IMR-90 (cell line): Measurements from ENCODE around the gene CCDC150. TPM values are rescaled to one million over a fixed set of nuclear protein-coding genes. Genes with fewer than 3 reads are reported as not detected.

Experiments used
- ATAC-seq: fragments of 200-7000 bp; cut with Tn5 transposase; 2 replicates; pipeline ENCODE4 v1.9.1; 2020; ENCODE audit warnings: low read depth, mild to moderate bottlenecking, moderate library complexity
- BruUV-seq: library from RNA; stranded (reverse); fragments of 400-500 nt; replicated peaks from 2 replicates; lab custom pipeline; 2021; lab: Mats Ljungman, UMichigan
- CTCF ChIA-PET: fragments of 300-600 bp; formaldehyde crosslinking; extraction: SDS; loops from one replicate; lab custom pipeline; 2021; ENCODE audit warnings: antibody characterized with exemption; lab: Yijun Ruan, JAX
- POLR2A ChIA-PET: fragments of 300-600 bp; sonication (Branson Sonifier 250); formaldehyde crosslinking; loops from one replicate; lab custom pipeline; 2022; ENCODE audit warnings: antibody characterized with exemption; ENCODE audit not compliant: unreplicated experiment; lab: Charles Lee
- DNase-seq: peaks from one replicate; pipeline ENCODE4 v3.0.0; 2013
- H2AFZ ChIP-seq: replicated peaks from 2 replicates; pipeline ENCODE3; 2013; ENCODE audit warnings: low read length, mild to moderate bottlenecking; ENCODE audit not compliant: poor library complexity
- H2AK5ac ChIP-seq: 2 replicates; pipeline ENCODE4 v1.6.1; 2013; ENCODE audit warnings: low read depth, low read length, inconsistent platforms
- H2AK9ac ChIP-seq: replicated peaks from 2 replicates; pipeline ENCODE3; 2013; ENCODE audit warnings: mild to moderate bottlenecking, low read depth, low read length, moderate library complexity; ENCODE audit not compliant: poor library complexity
- H2BK120ac ChIP-seq: 2 replicates; pipeline ENCODE4 v1.6.1; 2013; ENCODE audit warnings: low read depth, low read length, inconsistent platforms
- H2BK15ac ChIP-seq: 3 replicates; pipeline ENCODE4 v1.6.1; 2013; ENCODE audit warnings: low read depth, low read length, inconsistent platforms
- H2BK20ac ChIP-seq: 2 replicates; pipeline ENCODE4 v1.6.1; 2013; ENCODE audit warnings: low read depth, mild to moderate bottlenecking, inconsistent platforms, low read length, moderate library complexity
- H2BK5ac ChIP-seq: 2 replicates; pipeline ENCODE4 v1.6.1; 2013; ENCODE audit warnings: mild to moderate bottlenecking, low read depth, low read length, inconsistent platforms; ENCODE audit not compliant: poor library complexity, severe bottlenecking
- H3K14ac ChIP-seq: replicated peaks from 2 replicates; pipeline ENCODE4 v1.6.1; 2013; ENCODE audit warnings: low read depth, low read length, inconsistent platforms
- H3K18ac ChIP-seq: 2 replicates; pipeline ENCODE4 v1.6.1; 2013; ENCODE audit warnings: low read depth, low read length, control low read depth
- H3K23ac ChIP-seq: 2 replicates; pipeline ENCODE4 v1.6.1; 2013; ENCODE audit warnings: low read depth, low read length, inconsistent platforms
- H3K27ac ChIP-seq: 2 replicates; pipeline ENCODE4 v1.5.1; 2013; ENCODE audit warnings: mild to moderate bottlenecking, control low read depth, low read length; ENCODE audit not compliant: insufficient read depth
- H3K27me3 ChIP-seq: 2 replicates; pipeline ENCODE4 v1.6.1; 2013; ENCODE audit warnings: low read length; ENCODE audit not compliant: control insufficient read depth, insufficient read depth
- H3K36me3 ChIP-seq: 2 replicates; pipeline ENCODE4 v1.6.1; 2013; ENCODE audit warnings: low read length, mixed read lengths; ENCODE audit not compliant: control insufficient read depth, insufficient read depth
- H3K4ac ChIP-seq: 2 replicates; pipeline ENCODE4 v1.6.1; 2013; ENCODE audit warnings: low read depth, low read length, inconsistent platforms
- H3K4me1 ChIP-seq: 2 replicates; pipeline ENCODE4 v1.6.1; 2013; ENCODE audit warnings: low read length, mixed read lengths; ENCODE audit not compliant: control insufficient read depth, insufficient read depth
- H3K4me2 ChIP-seq: 2 replicates; pipeline ENCODE4 v1.6.1; 2013; ENCODE audit warnings: low read depth, mild to moderate bottlenecking, control low read depth, low read length, moderate library complexity
- H3K4me3 ChIP-seq: 2 replicates; pipeline ENCODE4 v1.5.1; 2013; ENCODE audit warnings: low read depth, mild to moderate bottlenecking, control low read depth, low read length, moderate library complexity; ENCODE audit not compliant: insufficient read depth
- H3K56ac ChIP-seq: 2 replicates; pipeline ENCODE4 v1.6.1; 2013; ENCODE audit warnings: low read length, inconsistent platforms; ENCODE audit not compliant: insufficient read depth; ENCODE audit errors: extremely low read depth
- H3K79me1 ChIP-seq, 2 experiments: 2 replicates each; pipeline ENCODE4 v1.6.1; 2013; ENCODE audit warnings: low read length in 2 of 2, inconsistent platforms in 1 of 2, low read depth in 1 of 2
- H3K9ac ChIP-seq: 2 replicates; pipeline ENCODE4 v1.6.1; 2013; ENCODE audit warnings: low read depth, low read length, control low read depth
- H3K9me1 ChIP-seq: 2 replicates; pipeline ENCODE4 v1.6.1; 2013; ENCODE audit warnings: low read length, inconsistent platforms; ENCODE audit not compliant: insufficient read depth
- H3K9me3 ChIP-seq: 2 replicates; pipeline ENCODE4 v1.6.1; 2013; ENCODE audit warnings: low read length; ENCODE audit not compliant: control insufficient read depth, insufficient read depth
- H4K20me1 ChIP-seq: 2 replicates; pipeline ENCODE4 v1.6.1; 2013; ENCODE audit warnings: low read length, inconsistent platforms; ENCODE audit not compliant: insufficient read depth
- H4K5ac ChIP-seq: 2 replicates; pipeline ENCODE4 v1.6.1; 2013; ENCODE audit warnings: mild to moderate bottlenecking, low read depth, low read length, control low read depth
- H4K8ac ChIP-seq, 2 experiments: 2 replicates each; pipeline ENCODE4 v1.6.1; 2013; ENCODE audit warnings: low read depth in 2 of 2, low read length in 2 of 2, control low read depth in 1 of 2, inconsistent platforms in 1 of 2
- H4K91ac ChIP-seq: 2 replicates; pipeline ENCODE4 v1.6.1; 2013; ENCODE audit warnings: low read depth, low read length, inconsistent platforms; ENCODE audit not compliant: insufficient read depth
- CEBPB ChIP-seq: IDR thresholded peaks from 2 replicates; pipeline ENCODE4 v1.6.1; 2012; ENCODE audit warnings: low read depth, low read length, improper control_type of control experiment
- MAFK ChIP-seq: IDR thresholded peaks from 2 replicates; pipeline ENCODE4 v1.6.1; 2012; ENCODE audit warnings: low read depth, low read length, improper control_type of control experiment
- WGBS, 2 experiments: methylation state at CpG; one replicate each; pipeline versions ENCODE4 v1.1.5 to v1.1.7; 2013; ENCODE audit warnings: missing lambda C conversion rate in 2 of 2; ENCODE audit not compliant: insufficient read length in 1 of 2; ENCODE audit errors: extremely low coverage in 2 of 2; 5-methylcytosine and 5-hydroxymethylcytosine counted together
- dilution Hi-C: fragments of 300-500 bp; cut with HindIII; formaldehyde crosslinking; loops from one replicate; pipeline ENCODE4 v1.14.3; 2018; ENCODE audit warnings: low sequenced_read_pairs; ENCODE audit not compliant: unreplicated experiment
- in situ Hi-C: fragments of 300-500 bp; cut with MboI; formaldehyde crosslinking; loops from 3 replicates; pipeline ENCODE4 v1.14.3; 2019; ENCODE audit warnings: low sequenced_read_pairs, inconsistent platforms, mixed read lengths
- intact Hi-C: fragments of 100-400 bp; cut with micrococcal nuclease; formaldehyde crosslinking; loops from 2 replicates; pipeline ENCODE4 v1.10.0; 2022
- polyA plus RNA-seq, 3 experiments: library from polyadenylated mRNA; depleted of rRNA; stranded (reverse); fragments of >200 nt; gene quantifications; 2 replicates each; pipeline ENCODE4 v1.2.3, GENCODE V29; 2012; ENCODE audit warnings: low replicate concordance in 1 of 3
- total RNA-seq: library from RNA; depleted of rRNA; stranded (reverse); fragments of >200 nt; gene quantifications from 2 replicates; pipeline ENCODE4 v1.2.3, GENCODE V29; 2012

The CCDC150 gene
- total and polyA plus RNA-seq, 2 of the 4 experiments (the other 2 are of a cell fraction): 3.8 to 4.3 TPM

DNA sequence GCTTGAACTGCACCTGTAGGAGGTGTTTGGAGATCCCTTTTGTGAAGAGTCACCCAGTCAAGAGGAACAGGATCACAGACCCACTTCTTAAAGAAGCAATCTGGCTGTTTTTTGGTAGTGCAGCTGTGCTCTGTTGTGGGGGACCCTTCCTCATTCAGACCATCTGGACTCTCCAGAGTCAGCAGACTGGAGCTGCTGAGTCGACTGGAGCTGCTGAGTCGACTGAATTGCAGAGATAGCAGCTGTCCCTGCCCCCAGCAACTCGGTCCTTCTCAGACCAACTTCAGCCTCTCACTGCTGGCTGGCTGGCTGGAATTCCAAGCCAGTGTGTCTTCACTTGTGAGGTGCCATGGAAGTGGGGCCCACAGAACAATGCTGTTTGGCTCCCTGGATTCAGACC lies 103.2 kb downstream of the CCDC150 start:
- no peak overlapping the region for H2BK15ac ChIP-seq
- ChIA-PET POLR2A (no interaction called here), CTCF (interaction anchor here (0.6 to 1.7 kb wide), 3 partner anchors 8 to 1311 kb away, joined by 4 to 8 read pairs (median 4); no protein-coding TSS in a partner anchor)
- H3K4me1 ChIP-seq: no peaks in the 10 kb centered on the region
- H3K4ac ChIP-seq: no peak overlapping the region
- no peak overlapping the region for H3K56ac ChIP-seq
- BruUV-seq: no TSS peak
- H2BK120ac ChIP-seq: no peak overlapping the region
- H3K14ac ChIP-seq: no peak overlapping the region
- no peak overlapping the region for H3K18ac ChIP-seq
- no peak overlapping the region for H2AK9ac ChIP-seq
- no peak overlapping the region for H3K4me3 ChIP-seq
- no peaks in the 10 kb centered on the region for H3K27me3 ChIP-seq
- DNase-seq: peak; percentile 5
- H3K27ac ChIP-seq: no peak overlapping the region
- H4K91ac ChIP-seq: no peak overlapping the region
- H4K8ac ChIP-seq: no peak overlapping the region
- no peaks in the 10 kb centered on the region for H4K20me1 ChIP-seq
- no peaks in the 10 kb centered on the region for H3K9me1 ChIP-seq
- no peak overlapping the region for H2BK5ac ChIP-seq
- H3K9ac ChIP-seq: no peak overlapping the region
- H4K5ac ChIP-seq: no peak overlapping the region
- no peak overlapping the region for H3K4me2 ChIP-seq
- H3K79me1 ChIP-seq: no peaks in the 10 kb centered on the region
- H3K9me3 ChIP-seq: no peaks in the 10 kb centered on the region
- no peak overlapping the region for H2BK20ac ChIP-seq
- dilution Hi-C loops (no loop called here), in situ Hi-C loops (no loop called here), intact Hi-C loops (no loop called here)
- no peak overlapping the region for H3K23ac ChIP-seq
- peak; percentile 10; the same call in 1 of the 2 replicates for TF ChIP-seq MAFK
- TF ChIP-seq CEBPB: no peak
- ATAC-seq: peak; percentile 51
- H3K36me3 ChIP-seq: no peaks in the 10 kb centered on the region
- no peak overlapping the region for H2AFZ ChIP-seq
- WGBS, 2 experiments: 80% methylated on average over 3 of the region's 3 CpGs; no CpG with 5 or more reads in 1 of the 2 experiments
- no peak overlapping the region for H2AK5ac ChIP-seq
